ENCODE measurements around the gene PRDX6. TPM values are rescaled to one million over a fixed set of nuclear protein-coding genes. Genes with fewer than 3 reads are reported as not detected.
A peak's percentile ranks its signal among the peaks of the same experiment; 100 is the strongest.

PRDX6 gene
- total RNA-seq, 2 donors from 2014 or later: 308 to 637 TPM

DNA sequence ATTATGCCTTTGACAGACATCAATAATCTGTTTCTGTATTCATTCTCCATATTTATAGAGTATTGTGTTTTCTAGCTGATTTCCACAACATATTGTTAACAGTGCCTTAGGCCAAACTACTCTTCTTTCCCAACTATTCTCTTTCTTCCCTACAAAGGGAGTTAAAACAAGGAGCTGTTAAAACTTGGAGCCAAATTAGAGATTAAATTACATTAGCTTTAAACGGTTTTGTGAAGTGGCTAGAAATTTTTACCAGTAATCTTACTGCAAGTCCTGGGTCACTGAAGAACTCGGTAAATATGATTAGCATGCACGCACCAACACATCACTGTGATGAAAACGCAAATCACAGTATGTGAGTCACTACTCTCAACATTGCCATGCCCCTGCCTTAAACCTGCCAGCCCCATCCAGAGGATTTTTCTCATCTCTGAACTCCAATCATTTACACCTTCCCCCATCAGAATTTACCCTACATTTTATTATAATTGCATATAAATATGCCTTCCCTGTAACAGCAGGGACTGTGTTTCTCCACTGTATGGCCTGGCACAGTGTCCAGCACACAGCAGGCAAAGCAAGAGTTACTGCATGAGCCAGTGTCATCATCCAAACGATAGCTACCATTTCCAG lies 1.5 kb upstream of the PRDX6 start:
- peak overlapping the region; percentile 54 for H3K4me3 ChIP-seq
- intact Hi-C loops (cut with DNase I): no loop called here

GRCh38 chr1:173476197-173476664 lies 904 bp upstream of the PRDX6 start:
- Histone ChIP-seq H3K36me3 (no peaks in the 10 kb centered on the region), H3K9me3 (no peaks in the 10 kb centered on the region), H3K9ac (ENCODE audit: low read depth in 2 of 2, low read length in 2 of 2) (peak overlapping the region; percentile 84 to 95), H3K4me1 (peaks cover 4% of the 10 kb centered on the region), H3K4me3 (peak overlapping the region; percentile 54), H3K27ac (peak overlapping the region; percentile 95), H3K27me3 (no peaks in the 10 kb centered on the region)
- intact Hi-C loops (cut with DNase I): no loop called here
- DNase-seq: peak; percentile 24
- TF ChIP-seq CTCF (IDR thresholded peaks at IDR 0.05): no peak

More for the DNA sequence above, 1.5 kb upstream of the PRDX6 start:
- TF ChIP-seq CTCF (IDR thresholded peaks at IDR 0.05): no peak
- Histone ChIP-seq H3K9ac (ENCODE audit: low read depth in 2 of 2, low read length in 2 of 2) (peak overlapping the region; percentile 84 to 95), H3K27ac (peak overlapping the region; percentile 95), H3K36me3 (no peaks in the 10 kb centered on the region), H3K4me1 (peaks cover 4% of the 10 kb centered on the region), H3K9me3 (no peaks in the 10 kb centered on the region), H3K27me3 (no peaks in the 10 kb centered on the region)
- DNase-seq: peak; percentile 30

GRCh38 chr1:173476665-173477285 lies 360 bp upstream of the PRDX6 start:
- peaks cover 4% of the 10 kb centered on the region for H3K4me1 ChIP-seq
- TF ChIP-seq CTCF (IDR thresholded peaks at IDR 0.05): no peak
- intact Hi-C loops (cut with DNase I): no loop called here

GRCh38 chr1:173478094-173478674 lies 1.0 kb downstream of the PRDX6 start:
- peak overlapping the region; percentile 61 to 99 for H3K9ac ChIP-seq (ENCODE audit: low read depth in 2 of 2, low read length in 2 of 2)
- no peak for TF ChIP-seq CTCF (IDR thresholded peaks at IDR 0.05)
- H3K4me3 ChIP-seq: peak overlapping the region; percentile 61
- peaks cover 4% of the 10 kb centered on the region for H3K4me1 ChIP-seq
- no peaks in the 10 kb centered on the region for H3K27me3 ChIP-seq
- H3K36me3 ChIP-seq: no peaks in the 10 kb centered on the region
- DNase-seq: peak; percentile 58
- H3K9me3 ChIP-seq: no peaks in the 10 kb centered on the region
- peak overlapping the region; percentile 94 for H3K27ac ChIP-seq
- intact Hi-C loops (cut with DNase I): no loop called here

More at GRCh38 chr1:173476665-173477285, 360 bp upstream of the PRDX6 start:
- Histone ChIP-seq H3K36me3 (no peaks in the 10 kb centered on the region), H3K4me3 (peak overlapping the region; percentile 54), H3K27ac (peak overlapping the region; percentile 95), H3K27me3 (no peaks in the 10 kb centered on the region), H3K9ac (ENCODE audit: low read depth in 2 of 2, low read length in 2 of 2) (peak overlapping the region; percentile 84 to 95), H3K9me3 (no peaks in the 10 kb centered on the region)
- DNase-seq: peak; percentile 94

DNA sequence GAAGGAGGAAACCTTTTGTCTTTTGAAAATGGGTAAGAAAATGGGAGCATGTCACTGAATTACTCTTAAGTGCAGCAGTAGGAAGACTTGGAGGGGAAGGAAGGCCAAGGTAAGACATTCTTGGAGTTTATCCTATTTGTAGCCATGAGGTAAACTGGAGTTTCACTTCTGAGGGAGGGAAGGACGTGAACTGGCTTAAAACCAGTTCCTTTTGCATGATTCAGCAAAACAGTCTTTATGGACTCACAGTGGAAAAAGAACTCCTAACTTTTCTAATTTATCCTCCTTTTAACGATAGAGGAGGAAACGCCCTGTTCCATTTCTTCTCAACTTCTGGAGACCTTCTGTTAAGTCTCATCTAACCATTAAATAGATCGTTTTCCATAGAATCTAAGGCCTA lies 2.5 kb downstream of the PRDX6 start:
- Histone ChIP-seq H3K36me3 (peaks cover under 1% of the 10 kb centered on the region), H3K27me3 (no peaks in the 10 kb centered on the region), H3K27ac (no peak overlapping the region), H3K9ac (ENCODE audit: low read depth in 2 of 2, low read length in 2 of 2) (no peak overlapping the region), H3K9me3 (no peaks in the 10 kb centered on the region), H3K4me1 (no peaks in the 10 kb centered on the region), H3K4me3 (no peak overlapping the region)
- TF ChIP-seq CTCF (IDR thresholded peaks at IDR 0.05): no peak
- intact Hi-C loops (cut with DNase I): no loop called here
- no peak for DNase-seq
